Fibroblast of mammary gland (primary cell): ENCODE results near the gene USB1.

ENCODE experiments used
- DNase-seq: peaks from one replicate; pipeline ENCODE4 v3.0.0-alpha.2; 2010; ENCODE audit warnings: low read depth
- H3K4me3 ChIP-seq: 2 replicates; pipeline ENCODE4 v1.5.1; 2011; ENCODE audit warnings: low read depth, mild to moderate bottlenecking, low read length, moderate library complexity; ENCODE audit not compliant: control insufficient read depth
- TF ChIP-seq, protein P1 (sequence below): conservative IDR thresholded peaks from 2 replicates; pipeline ENCODE4 v1.5.1; 2011; ENCODE audit warnings: low read depth, low read length, inconsistent platforms; ENCODE audit not compliant: control insufficient read depth, insufficient read depth

USB1 gene

GRCh38 chr16:58013201-58013956, 12.2 kb downstream of the USB1 start:
- H3K4me3 ChIP-seq, result no peak overlapping the region
- TF ChIP-seq, protein P1, sequence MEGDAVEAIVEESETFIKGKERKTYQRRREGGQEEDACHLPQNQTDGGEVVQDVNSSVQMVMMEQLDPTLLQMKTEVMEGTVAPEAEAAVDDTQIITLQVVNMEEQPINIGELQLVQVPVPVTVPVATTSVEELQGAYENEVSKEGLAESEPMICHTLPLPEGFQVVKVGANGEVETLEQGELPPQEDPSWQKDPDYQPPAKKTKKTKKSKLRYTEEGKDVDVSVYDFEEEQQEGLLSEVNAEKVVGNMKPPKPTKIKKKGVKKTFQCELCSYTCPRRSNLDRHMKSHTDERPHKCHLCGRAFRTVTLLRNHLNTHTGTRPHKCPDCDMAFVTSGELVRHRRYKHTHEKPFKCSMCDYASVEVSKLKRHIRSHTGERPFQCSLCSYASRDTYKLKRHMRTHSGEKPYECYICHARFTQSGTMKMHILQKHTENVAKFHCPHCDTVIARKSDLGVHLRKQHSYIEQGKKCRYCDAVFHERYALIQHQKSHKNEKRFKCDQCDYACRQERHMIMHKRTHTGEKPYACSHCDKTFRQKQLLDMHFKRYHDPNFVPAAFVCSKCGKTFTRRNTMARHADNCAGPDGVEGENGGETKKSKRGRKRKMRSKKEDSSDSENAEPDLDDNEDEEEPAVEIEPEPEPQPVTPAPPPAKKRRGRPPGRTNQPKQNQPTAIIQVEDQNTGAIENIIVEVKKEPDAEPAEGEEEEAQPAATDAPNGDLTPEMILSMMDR, result no peak
- no peak for DNase-seq

GRCh38 chr16:58016840-58017446, 15.7 kb downstream of the USB1 start:
- H3K4me3 ChIP-seq, result no peak overlapping the region
- DNase-seq, result no peak
- TF ChIP-seq, protein P1, result no peak

DNA sequence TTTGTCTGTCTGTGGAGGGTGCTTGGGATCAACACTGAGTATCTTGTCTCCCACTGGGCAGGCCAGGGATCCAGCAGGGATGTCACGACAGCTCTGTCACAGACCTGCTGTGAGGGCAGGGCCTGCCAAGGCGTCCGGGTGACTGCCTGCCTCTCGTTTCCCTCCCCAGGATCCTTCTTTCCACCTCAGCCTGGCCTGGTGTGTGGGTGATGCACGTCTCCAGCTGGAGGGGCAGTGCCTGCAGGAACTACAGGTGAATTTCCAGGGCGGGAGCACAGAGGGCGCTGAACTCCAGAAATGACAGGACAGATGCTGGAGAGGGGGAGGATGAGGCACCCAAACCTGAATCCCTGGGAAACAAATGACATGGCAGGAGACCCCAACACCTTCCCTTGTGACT, 17.6 kb downstream of the USB1 start:
- TF ChIP-seq, protein P1, result no peak
- H3K4me3 ChIP-seq, result no peak overlapping the region
- no peak for DNase-seq

- no peak for DNase-seq
- H3K4me3 ChIP-seq, result no peak overlapping the region
- TF ChIP-seq, protein P1, result no peak
Observed at GRCh38 chr16:58019866-58020538, 18.8 kb downstream of the USB1 start.

DNA sequence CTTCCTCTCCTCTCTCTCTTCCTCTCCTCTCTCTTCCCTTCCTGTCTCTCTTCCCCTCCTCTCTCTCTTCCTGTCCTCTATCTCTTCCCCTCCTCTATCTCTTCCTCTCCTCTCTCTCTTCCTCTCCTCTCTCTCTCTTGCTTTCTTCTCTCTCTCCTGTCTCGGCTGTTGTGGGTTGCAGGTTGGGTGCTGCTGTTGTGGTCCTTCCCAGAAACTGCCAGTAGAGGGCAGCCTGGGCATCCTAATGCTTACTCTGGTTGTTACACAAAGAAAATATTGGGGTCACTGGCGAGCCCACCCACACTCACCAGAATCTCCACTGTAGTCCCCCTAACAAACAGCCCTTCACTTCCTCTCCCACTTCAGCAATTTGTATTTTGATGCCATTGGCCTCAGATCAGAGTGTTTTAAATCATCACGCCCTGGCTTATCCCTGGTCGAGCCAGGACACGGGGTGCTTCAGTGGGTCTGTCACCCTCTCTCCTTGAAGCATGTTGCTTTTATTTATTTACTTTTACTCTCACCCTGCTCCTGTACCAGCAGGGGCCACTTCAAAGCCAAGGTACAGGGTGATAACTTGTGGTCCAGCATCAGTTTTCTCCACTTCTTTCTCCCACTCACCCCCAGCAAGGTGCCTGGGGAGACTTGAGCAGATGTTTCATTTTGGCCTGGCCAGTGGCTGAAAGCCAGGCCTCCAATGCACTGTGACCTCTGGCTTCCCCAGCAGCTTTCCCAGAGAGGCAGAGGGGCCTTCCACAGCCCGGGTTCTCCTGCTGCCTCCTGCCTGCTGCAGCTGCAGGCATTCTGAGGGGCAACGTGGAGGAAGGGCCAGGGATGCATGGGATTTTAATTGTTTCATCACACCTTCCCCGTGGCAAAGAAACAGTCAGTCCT, 19.7 kb downstream of the USB1 start:
- no peak overlapping the region for H3K4me3 ChIP-seq
- peak; percentile 46 for DNase-seq
- TF ChIP-seq, protein P1, result peak; percentile 81
